NOMO-1 (cell line): ENCODE data around the gene PRR36.
"Not testable (repeated sequence)": the region's sequence is repeated elsewhere in the genome, so short reads cannot be mapped to it uniquely, and the experiment has no call there.

ENCODE experiments used
- DNase-seq, 2 experiments: peaks; one replicate each; lab custom pipeline; 2025; ENCODE audit not compliant: unreplicated experiment in 2 of 2; lab: John Stamatoyannopoulos, UW

The PRR36 gene

DNA sequence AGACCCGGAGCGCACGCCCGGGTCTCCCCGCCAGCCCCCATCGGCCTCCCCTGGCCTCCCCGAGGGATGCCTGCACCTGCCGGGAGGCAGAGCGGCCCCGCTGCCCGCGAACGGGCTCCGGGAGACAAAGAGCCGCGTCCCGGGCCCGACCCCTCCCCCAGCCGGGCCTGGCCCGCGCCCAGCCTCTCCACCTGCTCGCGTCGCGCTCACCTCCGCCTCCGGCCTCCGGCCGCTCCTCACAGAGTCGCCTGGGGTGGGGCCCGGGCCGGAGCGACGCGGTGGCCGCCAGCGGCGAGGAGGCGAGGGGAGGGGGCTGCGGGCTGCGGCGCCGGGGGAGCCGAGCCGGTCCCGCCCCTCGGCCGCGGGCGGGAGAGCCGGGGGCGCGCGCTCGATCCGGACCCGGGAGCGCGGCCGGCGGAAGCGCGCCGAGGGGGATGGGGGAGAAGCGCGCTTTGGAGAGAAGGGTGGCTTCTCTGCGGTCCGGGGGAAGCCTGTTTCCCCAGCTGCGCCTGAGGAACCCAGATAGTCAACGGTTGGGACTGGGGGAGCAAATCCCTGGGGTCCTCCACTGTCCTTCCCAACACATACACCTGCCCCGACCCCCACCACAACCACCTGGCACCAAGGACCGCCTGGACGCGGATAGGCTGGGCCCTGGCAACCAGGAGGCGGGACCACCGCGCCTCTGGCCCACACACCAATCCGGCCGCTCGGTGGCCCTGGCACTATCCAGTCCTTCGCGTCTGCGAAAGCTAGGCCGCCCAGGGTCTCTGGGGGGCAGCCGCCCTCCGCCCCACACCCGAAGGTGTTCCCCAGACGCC lies at the start of gene PRR36:
Gene PRR36, minus strand, starts transcription at position 315 of the 821 bp plus-strand sequence. CDS start 701 bp downstream, outside the sequence.
- no peak for DNase-seq

DNA sequence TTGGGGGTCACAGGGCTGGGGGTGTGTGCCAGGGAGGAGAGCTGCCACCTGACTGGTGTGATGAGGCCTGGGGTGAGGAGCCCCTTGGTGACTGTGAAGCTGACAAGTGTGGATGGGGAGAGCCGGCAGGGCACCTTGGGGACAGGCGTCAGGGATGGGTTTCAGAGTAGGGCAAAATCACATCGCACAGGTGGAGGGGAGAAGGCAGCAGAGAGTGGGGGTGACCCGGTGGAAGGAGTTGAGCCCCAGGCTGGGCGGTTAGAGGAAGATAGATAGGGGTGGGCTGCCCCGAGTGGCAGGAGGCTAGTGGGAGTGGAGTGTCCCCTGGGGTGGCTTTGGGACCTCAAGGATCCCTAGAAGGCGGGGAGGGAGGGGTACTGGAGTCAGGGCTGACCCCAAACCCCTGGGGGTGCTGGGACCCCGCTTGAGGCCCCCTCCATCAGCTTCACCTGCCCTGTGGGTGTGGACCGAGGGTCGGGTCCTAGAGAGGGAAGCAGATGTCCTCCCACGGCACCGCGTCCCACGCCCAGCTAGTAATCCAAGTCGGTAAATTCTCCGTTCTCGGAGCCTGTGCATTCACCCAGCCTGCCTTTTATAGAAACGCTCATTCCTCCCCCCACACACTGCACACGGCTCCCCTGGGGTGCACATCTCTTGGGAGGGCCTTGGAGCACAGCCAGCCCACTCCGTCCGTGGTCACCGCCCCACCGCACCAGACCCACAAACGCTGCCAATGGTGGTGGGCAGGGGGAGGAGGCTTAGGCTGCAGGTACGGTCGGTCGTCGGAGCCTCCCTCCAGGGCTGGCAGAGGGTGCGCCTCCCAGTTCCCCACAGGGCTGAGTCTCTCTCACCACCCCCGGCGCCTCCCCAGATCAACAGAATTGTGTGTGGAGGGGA lies 49.4 kb upstream of the PRR36 start:
- DNase-seq: no peak

DNA sequence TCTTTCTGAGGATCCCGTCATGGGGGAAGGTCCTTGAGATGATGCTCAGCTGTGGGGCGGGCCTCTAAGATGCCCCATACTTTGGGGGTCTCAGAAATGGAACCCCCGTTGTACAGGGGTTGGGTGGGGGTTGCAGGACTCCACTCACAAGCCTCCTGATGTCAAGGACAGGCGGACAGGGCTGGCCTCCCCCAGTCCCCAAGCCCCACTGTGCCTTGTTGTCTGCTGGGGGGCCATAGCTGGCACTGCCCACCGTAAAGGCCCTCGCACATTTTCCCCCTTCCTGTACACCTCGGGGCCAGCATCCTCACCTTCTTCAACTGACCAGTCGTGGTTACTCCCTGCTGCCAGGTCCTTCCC lies 48.6 kb upstream of the PRR36 start:
- no peak for DNase-seq

DNA sequence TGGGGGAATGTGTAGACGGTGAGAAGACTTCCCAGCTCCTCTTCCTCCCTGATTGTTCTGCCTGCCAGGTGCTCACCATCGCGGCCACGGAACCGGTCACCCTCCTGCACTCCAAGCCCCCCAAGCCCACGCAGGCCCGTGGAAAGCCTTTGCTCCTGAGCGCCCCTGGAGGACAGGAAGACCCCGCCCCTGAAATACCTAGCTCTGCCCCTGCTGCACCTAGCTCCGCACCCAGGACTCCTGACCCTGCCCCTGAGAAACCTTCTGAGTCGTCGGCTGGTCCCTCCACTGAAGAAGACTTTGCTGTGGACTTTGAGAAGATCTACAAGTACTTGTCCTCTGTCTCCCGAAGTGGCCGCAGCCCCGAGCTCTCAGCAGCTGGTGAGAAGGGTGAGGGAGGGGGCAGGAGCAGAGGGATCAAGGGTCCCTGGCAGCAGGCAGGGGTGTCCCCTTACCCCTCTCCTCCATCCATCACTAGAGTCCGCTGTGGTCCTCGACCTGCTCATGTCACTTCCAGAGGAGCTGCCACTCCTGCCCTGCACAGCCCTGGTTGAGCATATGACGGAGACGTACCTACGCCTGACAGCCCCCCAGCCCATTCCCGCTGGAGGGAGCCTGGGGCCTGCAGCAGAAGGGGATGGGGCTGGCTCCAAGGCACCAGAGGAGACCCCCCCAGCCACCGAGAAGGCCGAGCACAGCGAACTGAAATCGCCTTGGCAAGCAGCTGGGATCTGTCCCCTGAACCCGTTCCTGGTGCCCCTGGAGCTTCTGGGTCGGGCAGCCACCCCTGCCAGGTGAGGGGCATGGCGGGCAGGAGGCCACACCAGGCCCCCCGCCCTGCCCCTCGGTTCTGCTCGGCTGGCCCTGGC lies 48.0 kb upstream of the PRR36 start:
- no peak for DNase-seq

DNA sequence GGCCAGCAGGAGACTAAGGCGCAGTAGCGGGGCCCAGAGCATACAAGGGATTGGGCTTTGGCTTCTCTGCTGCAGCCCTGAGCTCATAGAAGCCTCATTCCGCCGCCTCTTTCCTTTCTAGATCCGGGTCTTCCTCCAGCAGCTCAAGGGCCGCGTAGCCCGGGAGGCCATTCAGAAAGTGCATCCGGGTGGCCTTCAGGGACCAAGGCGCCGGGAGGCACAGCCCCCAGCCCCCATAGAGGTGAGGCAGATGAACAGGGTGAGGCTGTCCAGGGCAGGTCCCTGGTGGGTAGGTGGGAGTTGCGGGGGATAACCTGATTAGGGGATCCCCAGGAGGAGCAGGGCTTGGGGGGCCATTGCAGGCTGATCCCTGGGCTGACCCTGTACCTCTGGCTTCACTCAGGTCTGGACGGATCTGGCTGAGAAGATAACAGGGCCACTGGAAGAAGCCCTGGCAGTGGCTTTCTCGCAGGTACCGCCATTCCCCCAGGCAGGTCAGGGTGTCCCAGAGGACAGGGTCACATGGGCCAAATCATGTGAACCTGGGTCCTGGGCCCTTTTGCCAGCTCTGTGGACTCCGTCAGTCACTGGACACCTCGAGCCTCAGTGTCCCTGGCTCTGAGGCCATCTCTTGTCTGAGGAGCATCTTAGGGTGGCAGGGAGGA lies 47.2 kb upstream of the PRR36 start:
- DNase-seq: peak in 1 of 2 experiments; percentile 52

DNA sequence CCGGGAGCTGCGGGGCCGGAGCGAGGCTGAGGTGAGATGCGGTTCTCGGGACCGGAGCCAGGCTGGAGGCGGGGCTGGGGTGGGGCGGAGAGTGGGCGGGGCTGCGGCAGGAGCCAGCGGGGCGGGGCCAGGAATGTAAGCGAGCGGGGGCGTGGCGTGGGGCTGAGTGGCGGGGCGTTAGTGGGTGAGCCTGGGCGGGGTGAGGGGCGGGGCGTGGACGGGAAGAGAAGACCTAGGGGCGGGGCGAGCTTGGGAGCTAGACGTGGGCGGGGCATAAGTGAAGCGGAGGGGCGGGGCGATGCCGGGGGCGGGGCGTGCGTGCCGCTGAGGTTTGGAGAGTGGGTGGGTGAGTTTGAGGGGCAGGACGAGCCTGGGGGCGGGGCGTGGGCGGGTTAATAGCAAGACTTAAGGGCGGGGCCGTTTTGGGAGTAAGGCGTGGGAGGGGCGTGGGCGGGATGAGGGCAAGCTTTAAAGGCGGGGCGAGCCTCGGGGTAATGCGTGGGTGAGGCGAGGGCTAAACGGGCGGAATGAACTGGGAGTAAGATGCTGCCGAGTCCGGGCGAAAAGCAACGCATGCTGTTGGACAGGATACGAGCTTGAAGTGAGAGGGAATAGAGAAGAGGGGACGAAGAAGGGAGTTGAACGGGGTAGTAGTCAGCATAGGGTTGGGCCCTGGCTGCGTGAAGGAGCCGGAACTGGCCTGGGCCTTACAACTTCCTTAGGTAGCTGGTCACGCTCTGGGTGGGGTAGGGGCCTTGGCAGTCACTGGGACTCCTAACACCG lies 46.5 kb upstream of the PRR36 start:
- DNase-seq: peak; percentile 93 to 100

DNA sequence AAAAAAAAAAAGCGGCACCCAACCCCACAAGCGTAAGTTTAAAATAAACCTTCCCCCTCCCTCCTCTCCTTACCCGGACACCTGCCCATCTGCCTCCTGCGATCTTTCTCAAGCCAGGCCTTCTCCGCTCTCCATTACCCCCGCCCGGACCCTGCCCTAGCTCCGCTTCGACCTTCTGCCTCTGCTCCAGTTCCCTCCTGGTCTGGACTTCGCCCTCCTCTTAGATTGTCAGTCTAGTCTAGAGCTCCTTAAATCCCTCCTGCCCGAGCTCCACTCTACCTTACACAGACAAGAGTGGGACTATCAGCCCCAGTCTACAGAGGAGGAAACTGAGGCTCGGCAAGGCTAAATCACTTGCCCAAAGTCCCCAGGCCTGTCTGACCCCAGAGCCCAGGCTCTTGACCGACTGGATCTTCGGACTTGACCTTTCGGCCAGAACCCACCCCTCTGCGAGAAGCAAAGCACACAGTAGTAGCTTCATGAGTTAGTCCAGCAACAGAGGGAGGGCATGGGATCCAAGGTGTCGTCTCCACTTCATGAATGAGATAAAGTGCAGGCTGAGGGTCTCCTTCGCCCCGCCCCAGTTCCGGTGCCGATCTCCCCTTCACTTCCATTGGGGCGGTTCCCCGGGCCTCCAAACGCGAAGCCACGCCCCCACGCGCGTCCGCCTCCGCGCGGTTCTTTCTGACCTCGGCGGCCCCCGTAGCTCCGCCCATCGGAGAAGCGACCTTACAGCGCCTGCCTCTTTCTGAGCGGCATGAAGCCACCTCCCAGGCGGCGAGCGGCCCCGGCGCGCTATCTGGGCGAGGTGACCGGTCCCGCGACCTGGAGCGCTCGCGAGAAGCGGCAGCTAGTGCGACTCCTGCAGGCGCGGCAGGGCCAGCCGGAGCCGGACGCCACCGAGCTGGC lies 45.7 kb upstream of the PRR36 start, which contains the start of gene SNAPC2:
Gene SNAPC2, plus strand, starts transcription at position 729 of the 909 bp plus-strand sequence. Its CDS starts 29 bp downstream, at position 758.
- peak; percentile 87 to 94 for DNase-seq

DNA sequence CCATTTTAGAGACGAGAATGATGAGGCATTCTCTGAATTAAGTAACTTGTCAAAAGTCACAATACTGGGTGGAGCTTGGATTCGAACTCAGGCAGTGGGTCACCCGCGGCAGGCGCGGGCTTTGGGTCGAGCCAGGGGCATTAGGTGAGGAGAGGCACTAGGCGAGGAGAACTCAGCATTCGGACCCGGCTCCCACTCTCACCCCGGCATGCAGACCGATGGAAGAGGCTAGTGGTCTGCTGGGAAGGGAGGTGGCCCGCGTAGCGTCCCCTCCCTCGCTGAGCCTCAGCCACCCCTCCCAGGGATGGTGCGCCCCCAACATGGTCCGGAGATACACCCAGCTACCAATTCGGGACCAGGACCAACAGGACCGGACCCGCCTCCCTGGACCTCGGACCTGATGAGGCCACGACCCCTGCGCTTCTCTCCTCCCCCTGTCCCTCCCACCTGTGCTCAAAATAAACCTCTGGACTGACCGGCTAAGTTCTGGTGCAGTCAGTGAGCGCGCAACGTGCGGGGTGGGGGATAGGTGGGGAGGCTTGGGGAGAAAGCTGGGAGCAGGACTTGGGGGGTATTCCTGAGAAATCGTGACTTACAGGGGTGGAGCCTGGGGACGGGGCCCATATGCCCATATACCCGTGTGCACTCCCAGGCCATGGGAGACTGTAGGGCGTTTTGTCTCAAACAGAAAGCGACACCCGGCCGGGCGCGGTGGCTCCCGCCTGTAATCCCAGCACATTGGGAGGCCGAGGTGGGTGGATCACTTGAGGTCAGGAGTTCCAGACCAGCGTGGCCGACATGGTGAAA lies 44.6 kb upstream of the PRR36 start:
- DNase-seq: no peak

DNA sequence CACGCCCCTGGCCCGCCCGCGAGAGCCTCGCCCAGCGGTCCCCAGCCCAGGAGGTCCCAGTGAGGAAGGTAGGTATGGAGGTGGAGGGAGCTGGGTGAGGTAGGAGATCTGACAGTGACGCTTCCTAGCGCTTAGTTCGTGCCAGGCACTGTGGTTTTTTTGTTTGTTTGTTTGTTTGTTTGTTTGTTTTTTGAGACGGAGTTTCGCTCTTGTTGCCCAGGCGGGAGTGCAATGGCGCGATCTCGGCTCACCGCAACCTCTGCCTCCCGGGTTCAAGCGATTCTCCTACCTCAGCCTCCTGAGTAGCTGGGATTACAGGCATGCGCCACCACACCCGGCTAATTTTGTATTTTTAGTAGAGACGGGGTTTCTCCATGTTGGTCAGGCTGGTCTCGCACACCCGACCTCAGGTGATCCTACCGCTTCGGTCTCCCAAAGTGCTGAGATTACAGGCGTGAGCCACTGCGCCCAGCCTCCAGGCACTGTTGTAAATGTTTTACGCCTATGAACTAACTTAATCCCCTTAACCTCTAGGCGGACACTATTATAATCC lies 43.9 kb upstream of the PRR36 start:
- not testable (repeated sequence) for DNase-seq

DNA sequence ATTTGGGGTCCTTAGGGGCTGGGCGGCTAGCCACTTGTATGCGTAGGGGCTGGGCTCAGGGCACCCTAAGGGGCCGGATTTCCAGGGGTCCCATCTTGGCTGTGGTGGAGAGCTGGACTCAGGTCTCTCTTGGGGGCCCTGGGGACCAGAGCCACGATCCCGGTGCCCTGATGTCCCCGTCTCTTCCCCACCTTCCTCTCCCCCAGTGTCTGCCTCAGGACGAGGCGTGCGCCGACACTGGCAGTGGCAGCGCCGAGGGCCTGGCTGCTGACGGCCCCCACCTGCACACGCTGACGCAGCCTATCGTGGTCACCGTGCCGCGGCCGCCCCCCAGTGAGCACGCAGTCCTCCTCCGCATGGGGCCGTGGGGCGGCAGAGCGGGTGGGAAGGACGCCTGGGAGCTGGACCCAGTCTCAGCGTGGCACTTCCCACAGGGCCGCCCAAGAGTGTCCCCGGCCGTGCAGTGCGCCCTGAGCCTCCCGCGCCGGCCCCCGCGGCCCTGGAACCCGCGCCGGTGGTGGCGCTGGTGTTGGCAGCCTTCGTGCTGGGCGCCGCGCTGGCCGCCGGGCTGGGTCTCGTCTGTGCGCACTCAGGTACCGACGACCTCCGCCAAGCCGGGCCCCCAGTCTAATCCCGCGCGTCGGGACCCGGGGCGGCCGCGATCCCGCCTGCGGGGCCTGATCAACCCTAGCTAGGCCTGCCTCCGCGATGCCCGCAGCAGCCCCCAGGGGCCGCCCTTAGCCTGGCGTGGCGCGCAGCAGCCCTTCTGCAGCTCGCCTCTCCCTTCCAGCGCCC lies 43.3 kb upstream of the PRR36 start:
- DNase-seq: peak; percentile 50 to 79

DNA sequence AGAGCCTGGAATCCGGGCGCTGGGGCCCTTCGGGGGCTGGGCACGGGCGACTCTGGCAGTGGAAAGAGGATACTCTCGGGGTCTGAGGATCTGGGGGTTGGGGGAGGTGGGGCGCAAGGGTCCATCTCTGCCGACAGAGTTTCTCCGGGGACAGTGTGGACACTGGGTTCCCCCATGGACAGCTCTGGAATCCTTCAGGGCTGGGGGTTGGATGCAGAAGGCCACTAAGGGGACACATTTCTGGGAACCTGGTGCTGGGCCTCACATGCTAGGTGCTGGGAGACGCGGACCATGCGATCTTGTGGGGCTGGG lies 42.7 kb upstream of the PRR36 start:
- no peak for DNase-seq

DNA sequence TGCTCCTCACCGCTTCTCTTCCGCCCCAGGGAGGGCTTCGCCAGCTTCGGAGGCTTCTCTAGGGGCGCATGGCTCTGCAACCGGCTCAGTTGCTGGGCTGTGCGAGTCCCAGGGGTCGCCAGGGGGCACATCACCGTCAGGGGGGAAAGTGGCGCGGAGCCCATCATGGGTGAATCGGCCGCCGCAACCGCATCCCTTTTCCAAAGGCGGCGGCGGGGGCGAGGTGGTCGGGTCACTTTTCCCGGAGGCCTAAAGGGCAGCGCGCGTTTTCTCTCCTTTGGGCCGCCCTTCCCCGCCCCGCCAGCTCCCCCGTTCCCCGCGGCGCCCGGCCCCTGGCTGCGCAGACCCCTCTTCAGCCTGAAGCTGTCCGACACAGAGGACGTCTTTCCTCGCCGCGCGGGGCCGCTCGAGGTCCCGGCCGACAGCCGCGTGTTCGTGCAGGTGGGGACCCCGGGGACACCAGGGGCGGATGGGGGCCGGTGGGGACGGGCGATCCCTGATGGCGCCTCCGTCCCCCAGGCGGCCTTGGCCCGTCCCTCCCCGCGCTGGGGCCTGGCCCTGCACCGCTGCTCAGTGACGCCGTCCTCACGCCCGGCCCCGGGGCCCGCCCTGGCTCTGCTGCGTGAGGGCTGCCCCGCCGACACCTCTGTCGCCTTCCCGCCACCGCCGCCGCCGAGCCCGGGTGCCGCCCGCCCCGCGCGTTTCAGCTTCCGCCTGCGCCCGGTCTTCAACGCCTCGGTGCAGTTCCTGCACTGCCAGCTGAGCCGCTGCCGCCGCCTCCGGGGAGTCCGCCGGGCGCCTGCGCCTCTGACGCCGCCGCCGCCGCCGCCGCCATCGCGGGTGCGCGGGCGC lies 42.1 kb upstream of the PRR36 start:
- DNase-seq: peak; percentile 58 to 63

DNA sequence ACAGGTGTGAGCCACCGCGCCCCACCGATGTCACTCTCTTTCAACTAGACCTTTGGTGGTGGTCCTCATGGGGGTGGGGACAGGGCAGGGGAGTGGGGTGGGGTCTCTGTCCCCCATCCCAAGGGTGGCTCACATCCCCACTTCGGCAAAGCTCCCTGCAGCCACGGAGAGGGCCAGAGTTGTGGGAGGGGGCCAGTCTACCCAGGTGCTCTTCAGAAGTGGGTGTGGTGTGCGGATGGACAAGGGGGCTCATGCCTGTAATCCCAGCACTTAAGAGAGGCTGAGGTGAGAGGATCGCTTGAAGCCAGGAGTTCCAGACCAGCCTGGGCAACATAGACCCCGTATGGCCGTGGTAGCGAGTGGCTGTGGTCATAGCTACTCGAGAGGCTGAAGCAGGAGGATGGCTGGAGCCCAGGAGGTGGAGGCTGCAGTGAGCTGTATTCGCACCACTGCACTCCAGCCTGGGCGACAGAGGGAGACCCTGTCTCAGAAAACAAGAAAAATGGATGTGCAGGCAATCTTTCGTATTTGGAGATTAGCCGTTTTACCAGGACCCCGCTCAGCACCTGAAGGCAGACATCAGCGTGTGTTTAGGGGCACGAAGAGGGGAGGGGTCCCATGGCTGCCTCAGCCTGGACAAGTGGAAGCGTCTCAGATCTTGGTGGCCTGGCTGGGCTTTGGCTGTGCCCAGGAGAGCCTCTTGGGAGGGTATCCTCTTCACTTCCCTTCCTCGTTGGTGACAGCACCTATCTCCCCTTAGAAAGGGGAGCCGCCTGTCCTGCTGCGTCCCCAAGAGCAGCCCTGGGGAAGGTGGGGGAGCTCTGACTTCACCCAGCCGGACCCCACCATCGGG lies 41.3 kb upstream of the PRR36 start:
- DNase-seq: no peak

DNA sequence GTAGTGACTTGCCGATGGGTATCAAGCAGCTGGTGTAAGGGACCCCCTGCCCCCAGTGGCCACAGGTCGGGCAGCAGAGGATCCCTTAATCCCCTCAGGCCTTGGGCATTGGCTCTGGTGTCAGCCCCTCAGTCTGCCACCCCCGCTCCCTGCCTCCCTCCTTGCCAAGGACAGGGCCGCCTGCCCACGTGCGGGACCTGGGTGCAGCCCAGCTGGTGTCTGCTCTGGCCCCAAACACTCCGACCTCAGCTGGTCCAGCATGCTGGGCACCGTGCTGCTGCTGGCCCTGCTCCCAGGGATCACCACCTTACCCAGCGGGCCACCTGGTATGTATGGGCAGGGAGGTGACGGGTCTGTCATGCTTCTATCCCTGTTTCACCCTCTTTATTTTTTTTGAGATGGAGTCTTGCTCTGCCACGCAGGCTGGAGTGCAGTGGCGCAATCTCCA lies 40.4 kb upstream of the PRR36 start, which contains the start of gene TGFBR3L:
Gene TGFBR3L, plus strand, starts transcription at position 233 of the 448 bp plus-strand sequence.
- DNase-seq: no peak

DNA sequence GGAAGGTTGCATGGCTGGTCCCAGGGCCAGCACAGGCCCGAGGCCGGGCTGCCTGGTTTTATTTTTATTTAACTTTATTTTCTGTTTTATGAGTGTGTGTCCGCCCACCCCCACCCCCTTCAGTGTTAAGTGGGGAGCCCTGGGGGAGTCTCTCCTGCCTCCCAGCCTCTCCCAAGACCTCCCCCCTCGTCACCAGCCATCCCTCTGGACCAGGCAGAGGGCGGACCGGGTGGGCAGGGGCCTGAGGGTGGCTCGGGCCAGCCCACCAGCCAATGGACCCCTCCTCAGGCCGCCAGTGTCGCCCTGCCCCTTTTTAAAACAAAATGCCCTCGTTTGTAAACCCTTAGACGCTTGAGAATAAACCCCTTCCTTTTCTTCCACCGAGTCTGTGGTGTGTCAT lies 39.9 kb upstream of the PRR36 start:
- DNase-seq: no peak
